Upper lobe of right lung (tissue), 1 donor: Measurements from ENCODE around the gene CHAC1. TPM values are rescaled to one million over a fixed set of nuclear protein-coding genes. Genes with fewer than 3 reads are reported as not detected.

ENCODE experiments used
- ATAC-seq: fragments of 200-7000 bp; cut with Tn5 transposase; one replicate; pipeline ENCODE4 v1.9.1; 2020; ENCODE audit warnings: mild to moderate bottlenecking, moderate library complexity
- DNase-seq: peaks from one replicate; pipeline ENCODE4 v3.0.0-alpha.2; 2020
- H3K27ac ChIP-seq: fragments of 200-600 bp; one replicate; pipeline ENCODE4 v1.8.0; 2022
- H3K27me3 ChIP-seq: fragments of 200-600 bp; one replicate; pipeline ENCODE4 v1.8.0; 2022; ENCODE audit warnings: mild to moderate bottlenecking
- H3K36me3 ChIP-seq: fragments of 200-600 bp; one replicate; pipeline ENCODE4 v1.8.0; 2022
- H3K4me1 ChIP-seq: fragments of 200-600 bp; one replicate; pipeline ENCODE4 v1.8.0; 2022
- H3K4me3 ChIP-seq: fragments of 200-600 bp; one replicate; pipeline ENCODE4 v1.8.0; 2022; ENCODE audit warnings: mild to moderate bottlenecking
- H3K9me3 ChIP-seq: fragments of 200-600 bp; one replicate; pipeline ENCODE4 v1.8.0; 2022
- CTCF ChIP-seq: fragments of 200-600 bp; IDR thresholded peaks from one replicate; pipeline ENCODE4 v1.8.0; 2022; ENCODE audit warnings: antibody characterized with exemption
- intact Hi-C: fragments of 100-400 bp; cut with DNase I; formaldehyde crosslinking; loops from one replicate; pipeline ENCODE4 v1.11.0; 2022
- total RNA-seq: library from RNA; stranded (reverse); fragmentation: NEBNext Ultra II Directional; extraction: Animal tissue kit (Norgen Biotek cat#: 25700); gene quantifications from one replicate; pipeline ENCODE4 v1.2.1, GENCODE V29; 2021
- donor health status: DM: no; HTN: yes; CAD: no; lungs with severe emphysema.

CHAC1 gene
- total RNA-seq, 1 donor from 2014 or later = 4.4 TPM

GRCh38 chr15:40908095-40908494 is 45.2 kb upstream of the CHAC1 start:
- H3K36me3 ChIP-seq = peaks cover 9% of the 10 kb centered on the region
- intact Hi-C loops = loop anchor here (10.0 kb wide), 1 partner anchor 267 kb away; no protein-coding TSS in a partner anchor
- no peak for TF ChIP-seq CTCF
- no peak for DNase-seq
- peaks cover 49% of the 10 kb centered on the region for H3K4me1 ChIP-seq
- no peak overlapping the region for H3K4me3 ChIP-seq
- H3K27me3 ChIP-seq = no peaks in the 10 kb centered on the region
- ATAC-seq = no peak
- peak overlapping the region; percentile 80 for H3K27ac ChIP-seq
- H3K9me3 ChIP-seq = no peaks in the 10 kb centered on the region

GRCh38 chr15:40909662-40910630 is 43.3 kb upstream of the CHAC1 start:
- TF ChIP-seq CTCF = no peak
- no peaks in the 10 kb centered on the region for H3K36me3 ChIP-seq
- intact Hi-C loops = loop anchor here (10.0 kb wide), 1 partner anchor 265 kb away; no protein-coding TSS in a partner anchor
- H3K27me3 ChIP-seq = no peaks in the 10 kb centered on the region
- H3K4me1 ChIP-seq = peaks cover 40% of the 10 kb centered on the region
- H3K9me3 ChIP-seq = no peaks in the 10 kb centered on the region
- ATAC-seq = peak; percentile 2
- peak; percentile 84 for DNase-seq
- H3K4me3 ChIP-seq = no peak overlapping the region
- H3K27ac ChIP-seq = peak overlapping the region; percentile 17

GRCh38 chr15:40911141-40911540 is 42.1 kb upstream of the CHAC1 start:
- H3K27ac ChIP-seq = peak overlapping the region; percentile 6
- H3K4me1 ChIP-seq = peaks cover 30% of the 10 kb centered on the region
- no peaks in the 10 kb centered on the region for H3K9me3 ChIP-seq
- DNase-seq (no peak), ATAC-seq (no peak)
- H3K36me3 ChIP-seq = no peaks in the 10 kb centered on the region
- no peaks in the 10 kb centered on the region for H3K27me3 ChIP-seq
- TF ChIP-seq CTCF = no peak
- H3K4me3 ChIP-seq = no peak overlapping the region
- intact Hi-C loops = no loop called here

- H3K27ac ChIP-seq = peak overlapping the region; percentile 6
- DNase-seq = no peak
- no peaks in the 10 kb centered on the region for H3K9me3 ChIP-seq
- H3K36me3 ChIP-seq = no peaks in the 10 kb centered on the region
- intact Hi-C loops = no loop called here
- no peaks in the 10 kb centered on the region for H3K27me3 ChIP-seq
- no peak overlapping the region for H3K4me3 ChIP-seq
- H3K4me1 ChIP-seq = peaks cover 26% of the 10 kb centered on the region
- ATAC-seq = no peak
- no peak for TF ChIP-seq CTCF
Observed at GRCh38 chr15:40911693-40912092, 41.6 kb upstream of the CHAC1 start.

- ATAC-seq = no peak
- Histone ChIP-seq H3K9me3 (no peaks in the 10 kb centered on the region), H3K4me1 (peaks cover 18% of the 10 kb centered on the region), H3K36me3 (no peaks in the 10 kb centered on the region), H3K27ac (no peak overlapping the region), H3K27me3 (no peaks in the 10 kb centered on the region), H3K4me3 (no peak overlapping the region)
- no peak for TF ChIP-seq CTCF
- intact Hi-C loops = no loop called here
- DNase-seq = no peak
Observed at GRCh38 chr15:40912478-40912877, 40.8 kb upstream of the CHAC1 start.
